WTC11 (cell line): ENCODE measurements around the gene GRIN2C.

ENCODE experiments used
- CREB1 ChIP-seq: sonication (generic); formaldehyde crosslinking; IDR thresholded peaks from 2 replicates; pipeline ENCODE4 v1.8.0; 2023; ENCODE audit warnings: mild to moderate bottlenecking, missing genetic modification reagents
- FOXP1 ChIP-seq: sonication (generic); formaldehyde crosslinking; IDR thresholded peaks from 2 replicates; pipeline ENCODE4 v1.8.0; 2022; ENCODE audit warnings: missing genetic modification reagents, mild to moderate bottlenecking, moderate library complexity, borderline replicate concordance
- IRF2 ChIP-seq: sonication (generic); formaldehyde crosslinking; IDR thresholded peaks from 2 replicates; pipeline ENCODE4 v1.8.0; 2022; ENCODE audit warnings: low read depth, missing genetic modification reagents, borderline replicate concordance
- JUN ChIP-seq: sonication (generic); formaldehyde crosslinking; IDR thresholded peaks from 2 replicates; pipeline ENCODE4 v1.8.0; 2023; ENCODE audit warnings: mild to moderate bottlenecking, missing genetic modification reagents
- MYBL2 ChIP-seq: sonication (generic); formaldehyde crosslinking; IDR thresholded peaks from 2 replicates; pipeline ENCODE4 v1.8.1; 2023; ENCODE audit warnings: mild to moderate bottlenecking, moderate library complexity, missing genetic modification reagents
- USF2 ChIP-seq: sonication (generic); formaldehyde crosslinking; IDR thresholded peaks from 2 replicates; pipeline ENCODE4 v1.8.1; 2023; ENCODE audit warnings: mild to moderate bottlenecking, missing genetic modification reagents, moderate library complexity
- TF ChIP-seq, protein P1 (sequence below): fragments of 200-600 bp; IDR thresholded peaks from 2 replicates; pipeline ENCODE4 v1.8.0; 2022; ENCODE audit warnings: antibody characterized with exemption

DNA sequence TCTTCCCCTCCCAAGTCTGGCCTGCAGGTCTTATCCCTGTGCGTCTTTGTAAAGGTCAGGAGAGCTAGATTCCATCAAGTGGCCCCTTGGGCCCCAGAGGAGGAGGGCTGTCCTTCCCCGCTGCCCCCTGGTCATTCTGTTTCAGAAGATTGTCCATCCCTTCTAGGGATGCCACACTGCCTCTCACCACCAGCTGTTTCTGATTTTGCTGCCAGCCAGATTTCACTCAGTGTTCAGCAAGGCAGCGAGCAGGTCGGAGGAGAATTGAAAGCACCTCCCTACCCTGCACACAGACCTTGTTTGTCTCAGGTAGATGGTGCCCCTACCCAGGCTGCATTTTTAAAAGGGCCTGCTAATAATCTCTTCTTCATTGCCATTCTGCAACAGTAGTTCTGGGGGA is 61.9 kb downstream of the GRIN2C start:
- no peak for TF ChIP-seq MYBL2 (CRISPR knock-in tag)
- TF ChIP-seq, protein P1, sequence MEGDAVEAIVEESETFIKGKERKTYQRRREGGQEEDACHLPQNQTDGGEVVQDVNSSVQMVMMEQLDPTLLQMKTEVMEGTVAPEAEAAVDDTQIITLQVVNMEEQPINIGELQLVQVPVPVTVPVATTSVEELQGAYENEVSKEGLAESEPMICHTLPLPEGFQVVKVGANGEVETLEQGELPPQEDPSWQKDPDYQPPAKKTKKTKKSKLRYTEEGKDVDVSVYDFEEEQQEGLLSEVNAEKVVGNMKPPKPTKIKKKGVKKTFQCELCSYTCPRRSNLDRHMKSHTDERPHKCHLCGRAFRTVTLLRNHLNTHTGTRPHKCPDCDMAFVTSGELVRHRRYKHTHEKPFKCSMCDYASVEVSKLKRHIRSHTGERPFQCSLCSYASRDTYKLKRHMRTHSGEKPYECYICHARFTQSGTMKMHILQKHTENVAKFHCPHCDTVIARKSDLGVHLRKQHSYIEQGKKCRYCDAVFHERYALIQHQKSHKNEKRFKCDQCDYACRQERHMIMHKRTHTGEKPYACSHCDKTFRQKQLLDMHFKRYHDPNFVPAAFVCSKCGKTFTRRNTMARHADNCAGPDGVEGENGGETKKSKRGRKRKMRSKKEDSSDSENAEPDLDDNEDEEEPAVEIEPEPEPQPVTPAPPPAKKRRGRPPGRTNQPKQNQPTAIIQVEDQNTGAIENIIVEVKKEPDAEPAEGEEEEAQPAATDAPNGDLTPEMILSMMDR: no peak
- no peak for TF ChIP-seq CREB1 (CRISPR knock-in tag)
- TF ChIP-seq FOXP1 (CRISPR knock-in tag): no peak
- TF ChIP-seq USF2 (CRISPR knock-in tag): no peak
- TF ChIP-seq IRF2: no peak
- no peak for TF ChIP-seq JUN (CRISPR knock-in tag)
